22Rv1 (cell line): Measurements from ENCODE around the gene ALDOB.

Source experiments
- ZFX ChIP-seq: fragments of 450-650 bp; IDR thresholded peaks from 2 replicates; pipeline ENCODE4 v1.6.1; 2017; ENCODE audit warnings: antibody characterized with exemption, borderline replicate concordance
- TF ChIP-seq, protein P1 (sequence below): fragments of 450-650 bp; IDR thresholded peaks from 2 replicates; pipeline ENCODE4 v1.5.1; 2017; ENCODE audit warnings: mild to moderate bottlenecking

DNA sequence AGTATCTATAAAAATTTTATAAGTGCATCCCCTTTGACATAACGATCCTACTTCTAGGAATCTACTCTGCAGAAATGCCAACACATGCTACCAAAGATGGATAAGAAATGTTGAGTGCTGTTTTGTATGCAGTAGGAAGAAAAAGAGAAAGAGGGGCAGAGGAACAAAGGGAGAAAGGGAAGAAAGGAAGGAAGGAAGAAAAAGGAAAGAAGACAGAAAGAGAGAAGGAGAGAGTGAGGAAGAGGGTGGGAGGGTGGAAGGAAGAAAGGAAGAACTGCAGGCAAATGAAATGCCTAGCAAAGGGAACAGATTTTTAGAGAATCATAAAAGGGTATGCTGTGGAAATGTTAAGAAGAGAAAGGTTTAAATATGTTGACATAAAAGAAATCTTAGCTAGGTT lies 48.5 kb upstream of the ALDOB start:
- TF ChIP-seq, protein P1, sequence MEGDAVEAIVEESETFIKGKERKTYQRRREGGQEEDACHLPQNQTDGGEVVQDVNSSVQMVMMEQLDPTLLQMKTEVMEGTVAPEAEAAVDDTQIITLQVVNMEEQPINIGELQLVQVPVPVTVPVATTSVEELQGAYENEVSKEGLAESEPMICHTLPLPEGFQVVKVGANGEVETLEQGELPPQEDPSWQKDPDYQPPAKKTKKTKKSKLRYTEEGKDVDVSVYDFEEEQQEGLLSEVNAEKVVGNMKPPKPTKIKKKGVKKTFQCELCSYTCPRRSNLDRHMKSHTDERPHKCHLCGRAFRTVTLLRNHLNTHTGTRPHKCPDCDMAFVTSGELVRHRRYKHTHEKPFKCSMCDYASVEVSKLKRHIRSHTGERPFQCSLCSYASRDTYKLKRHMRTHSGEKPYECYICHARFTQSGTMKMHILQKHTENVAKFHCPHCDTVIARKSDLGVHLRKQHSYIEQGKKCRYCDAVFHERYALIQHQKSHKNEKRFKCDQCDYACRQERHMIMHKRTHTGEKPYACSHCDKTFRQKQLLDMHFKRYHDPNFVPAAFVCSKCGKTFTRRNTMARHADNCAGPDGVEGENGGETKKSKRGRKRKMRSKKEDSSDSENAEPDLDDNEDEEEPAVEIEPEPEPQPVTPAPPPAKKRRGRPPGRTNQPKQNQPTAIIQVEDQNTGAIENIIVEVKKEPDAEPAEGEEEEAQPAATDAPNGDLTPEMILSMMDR, result no peak
- TF ChIP-seq ZFX, result no peak
